Thyroid gland (tissue), 4 donors: ENCODE data around the gene MED25. TPM values are rescaled to one million over a fixed set of nuclear protein-coding genes. Genes with fewer than 3 reads are reported as not detected.

Experiments used
- DNase-seq, 2 donors: peaks; one replicate each; pipeline ENCODE4 v3.0.0-alpha.2; 2019
- H3K27ac ChIP-seq, 3 donors: fragments of 200-600 bp; sonication (generic); 1 replicate in 2 of 3; 2 replicates in 1 of 3; pipeline ENCODE4 v1.5.1; 2016 to 2019; ENCODE audit warnings: mild to moderate bottlenecking in 1 of 3, moderate library complexity in 1 of 3
- H3K27me3 ChIP-seq: fragments of 200-600 bp; sonication (generic); one replicate; pipeline ENCODE4 v1.5.1; 2019
- H3K36me3 ChIP-seq, 2 donors: fragments of 200-600 bp; sonication (generic); one replicate each; pipeline ENCODE4 v1.5.1; 2016 to 2019
- H3K4me1 ChIP-seq, 2 donors: fragments of 200-600 bp; sonication (generic); one replicate each; pipeline ENCODE4 v1.5.1; 2017 to 2019
- H3K4me3 ChIP-seq, 3 donors: fragments of 200-600 bp; sonication (generic); replicated peaks in 1 of 3; 1 replicate in 2 of 3; 2 replicates in 1 of 3; pipeline ENCODE4 v1.5.1; 2016; ENCODE audit warnings: mild to moderate bottlenecking in 1 of 3
- H3K9me3 ChIP-seq: fragments of 200-600 bp; sonication (generic); one replicate; pipeline ENCODE4 v1.5.1; 2017
- CTCF ChIP-seq, 6 experiments: fragments of 200-600 bp in 3 of 6; fragments of 450-650 bp in 3 of 6; sonication (generic) in 3 of 6; IDR thresholded peaks; one replicate each; pipeline ENCODE4 v1.5.1; 2016 to 2019; ENCODE audit warnings: antibody characterized with exemption in 6 of 6, mild to moderate bottlenecking in 2 of 6, inconsistent platforms in 1 of 6, moderate library complexity in 1 of 6
- POLR2A ChIP-seq, 2 donors: fragments of 450-650 bp; IDR thresholded peaks; one replicate each; pipeline ENCODE4 v1.6.1; 2017; ENCODE audit warnings: antibody characterized with exemption in 2 of 2, mild to moderate bottlenecking in 2 of 2, moderate library complexity in 1 of 2
- WGBS, 2 donors: methylation state at CpG; one replicate each; pipeline ENCODE4 v1.1.5; 2017; 5-methylcytosine and 5-hydroxymethylcytosine counted together
- intact Hi-C: fragments of 100-400 bp; cut with DNase I; formaldehyde crosslinking; loops from one replicate; pipeline ENCODE4 v1.15.1; 2023
- total RNA-seq, 4 donors: library from RNA; depleted of rRNA; stranded (reverse); fragments of >200 nt; gene quantifications; one replicate each; pipeline ENCODE4 v1.2.3, GENCODE V29; 2016

MED25 gene
- total RNA-seq, 4 donors from 2014 or later, result 42.6 to 50.2 (median 44.9) TPM

GRCh38 chr19:49793561-49793840 lies 24.6 kb upstream of the MED25 start:
- WGBS, 2 donors, result 87 to 92% methylated on average over 6 of the region's 6 CpGs
- no peak overlapping the region for H3K4me3 ChIP-seq
- intact Hi-C loops, result no loop called here
- TF ChIP-seq POLR2A (IDR thresholded peaks at IDR 0.05) (no peak), CTCF (IDR thresholded peaks at IDR 0.05) (no peak)
- peaks cover 55 to 56% of the 10 kb centered on the region in 2 donors for H3K36me3 ChIP-seq
- no peaks in the 10 kb centered on the region for H3K9me3 ChIP-seq
- H3K4me1 ChIP-seq, result no peaks in the 10 kb centered on the region
- no peak for DNase-seq
- no peaks in the 10 kb centered on the region for H3K27me3 ChIP-seq
- H3K27ac ChIP-seq, result no peak overlapping the region

GRCh38 chr19:49795615-49796014 lies 22.5 kb upstream of the MED25 start:
- WGBS, 2 donors, result 97 to 98% methylated on average over 8 to 18 of the region's 20 CpGs
- H3K36me3 ChIP-seq, result peaks cover 73 to 74% of the 10 kb centered on the region in 2 donors
- intact Hi-C loops, result no loop called here

GRCh38 chr19:49798574-49798973 lies 19.5 kb upstream of the MED25 start:
- 98% methylated on average over 6 of the region's 11 CpGs; no CpG with 5 or more reads in 1 of the 2 donors for WGBS, 2 donors
- H3K36me3 ChIP-seq, result peaks cover 57 to 74% of the 10 kb centered on the region in 2 donors
- no peaks in the 10 kb centered on the region for H3K27me3 ChIP-seq
- H3K4me1 ChIP-seq, result peaks cover 0 to 13% of the 10 kb centered on the region in 2 donors
- intact Hi-C loops, result no loop called here
- no peak for DNase-seq
- TF ChIP-seq CTCF (IDR thresholded peaks at IDR 0.05), result no peak
- TF ChIP-seq POLR2A (IDR thresholded peaks at IDR 0.05), result no peak
- no peak overlapping the region for H3K4me3 ChIP-seq
- H3K9me3 ChIP-seq, result no peaks in the 10 kb centered on the region
- no peak overlapping the region for H3K27ac ChIP-seq

More at GRCh38 chr19:49795615-49796014, 22.5 kb upstream of the MED25 start:
- Histone ChIP-seq H3K4me3 (no peak overlapping the region), H3K27ac (no peak overlapping the region), H3K4me1 (no peaks in the 10 kb centered on the region), H3K27me3 (no peaks in the 10 kb centered on the region), H3K9me3 (no peaks in the 10 kb centered on the region)
- TF ChIP-seq POLR2A (IDR thresholded peaks at IDR 0.05) (no peak), CTCF (IDR thresholded peaks at IDR 0.05) (no peak)
- no peak for DNase-seq

- no peak for DNase-seq
- TF ChIP-seq POLR2A (IDR thresholded peaks at IDR 0.05) (no peak), CTCF (IDR thresholded peaks at IDR 0.05) (no peak)
- intact Hi-C loops, result no loop called here
- no peaks in the 10 kb centered on the region for H3K9me3 ChIP-seq
- H3K4me3 ChIP-seq, result no peak overlapping the region
- H3K27me3 ChIP-seq, result no peaks in the 10 kb centered on the region
- peaks cover 58 to 75% of the 10 kb centered on the region in 2 donors for H3K36me3 ChIP-seq
- H3K27ac ChIP-seq, result no peak overlapping the region
- WGBS, 2 donors, result 94 to 96% methylated on average over 20 to 24 of the region's 28 CpGs
- peaks cover 0 to 13% of the 10 kb centered on the region in 2 donors for H3K4me1 ChIP-seq
These were observed 18.8 kb upstream of the MED25 start for GRCh38 chr19:49799271-49799797.

- Histone ChIP-seq H3K9me3 (no peaks in the 10 kb centered on the region), H3K4me1 (peaks cover 0 to 13% of the 10 kb centered on the region in 2 donors), H3K27ac (no peak overlapping the region), H3K4me3 (no peak overlapping the region), H3K36me3 (peaks cover 55 to 70% of the 10 kb centered on the region in 2 donors), H3K27me3 (no peaks in the 10 kb centered on the region)
- TF ChIP-seq POLR2A (IDR thresholded peaks at IDR 0.05) (no peak), CTCF (IDR thresholded peaks at IDR 0.05) (no peak)
- WGBS, 2 donors, result 94 to 97% methylated on average over 15 to 25 of the region's 25 CpGs
- intact Hi-C loops, result loop anchor here (5.0 kb wide), 1 partner anchor 38 kb away; the partner anchor contains the start of gene TSKS
- DNase-seq, result no peak
These were observed 18.2 kb upstream of the MED25 start for GRCh38 chr19:49799798-49800376.
